Right kidney (tissue), 1 donor: Measurements from ENCODE around the gene CEP20.

Experiments
- DNase-seq: peaks from one replicate; pipeline ENCODE4 v3.0.0-alpha.2; 2016

CEP20 gene

GRCh38 chr16:15833541-15833940 is 54.9 kb downstream of the CEP20 start:
- no peak for DNase-seq

DNA sequence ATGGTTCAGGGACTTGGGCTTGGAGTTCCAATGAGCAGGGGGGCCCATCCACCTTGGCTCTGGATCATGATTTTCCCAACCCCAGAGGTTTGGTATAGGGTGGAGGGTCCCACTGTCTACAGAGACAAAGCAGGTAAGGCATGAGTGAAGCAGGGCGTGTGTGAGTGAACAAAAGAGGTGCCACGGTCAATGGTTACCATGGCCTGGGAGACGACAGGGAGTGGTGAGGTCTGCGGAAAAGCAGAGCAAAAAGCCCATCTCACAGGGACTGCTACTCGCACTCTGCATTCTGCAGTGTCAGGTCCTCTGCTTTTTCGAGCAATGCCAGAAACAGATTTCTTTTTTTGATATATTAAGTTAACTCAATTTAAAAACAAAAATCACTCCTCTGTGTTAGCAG is 56.2 kb downstream of the CEP20 start:
- DNase-seq: no peak

DNA sequence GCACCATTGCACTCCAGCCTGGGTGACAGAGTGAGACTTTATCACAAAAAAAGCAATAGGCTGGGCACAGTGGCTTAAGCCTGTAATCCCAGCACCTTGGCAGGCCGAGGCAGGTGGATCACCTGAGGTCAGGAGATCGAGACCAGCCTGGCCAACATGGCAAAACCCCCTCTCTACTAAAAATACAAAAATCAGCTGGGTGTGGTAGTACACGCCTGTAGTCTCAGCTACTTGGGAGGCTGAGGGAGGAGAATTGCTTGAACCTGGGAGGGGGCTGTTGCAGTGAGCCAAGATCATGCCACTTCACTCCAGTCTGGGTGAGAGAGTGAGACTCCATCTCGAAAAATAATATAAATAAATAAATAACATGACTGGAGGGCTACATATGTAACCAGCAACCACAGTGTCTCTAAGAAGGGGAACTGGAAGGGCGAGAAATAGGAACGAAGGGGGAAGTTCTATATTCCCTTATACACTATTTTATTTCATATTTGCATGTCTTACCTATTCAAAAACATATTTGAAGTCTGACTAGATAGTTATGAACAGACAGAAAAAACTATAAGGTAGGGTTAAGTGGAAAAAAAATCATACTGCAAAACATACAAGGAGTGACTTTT is 57.5 kb downstream of the CEP20 start:
- DNase-seq: no peak

GRCh38 chr16:15829460-15829859 is 58.9 kb downstream of the CEP20 start:
- no peak for DNase-seq

GRCh38 chr16:15827709-15828343 is 60.6 kb downstream of the CEP20 start:
- DNase-seq: no peak

DNA sequence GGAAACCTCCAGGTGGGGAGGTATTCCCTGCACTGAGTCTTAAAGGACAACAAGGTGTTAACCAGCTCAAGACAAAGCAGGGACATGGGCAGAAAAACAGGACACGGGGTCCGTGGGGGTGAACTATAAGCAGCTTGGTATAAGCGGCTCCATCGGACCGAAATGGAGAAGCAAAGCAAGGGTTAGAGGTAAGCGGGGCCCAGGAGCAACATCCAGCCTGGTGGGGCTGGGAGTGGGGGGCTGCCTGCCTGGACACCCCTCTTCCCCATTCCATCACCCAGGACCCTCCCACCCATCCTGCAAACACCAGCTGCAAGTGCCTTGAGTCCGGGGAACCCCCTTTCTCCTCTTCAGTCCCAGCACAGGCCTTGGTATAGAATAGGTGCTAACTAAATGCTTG is 61.1 kb downstream of the CEP20 start:
- DNase-seq: no peak

- DNase-seq: no peak
Observed at GRCh38 chr16:15825750-15826305, 62.6 kb downstream of the CEP20 start.

DNA sequence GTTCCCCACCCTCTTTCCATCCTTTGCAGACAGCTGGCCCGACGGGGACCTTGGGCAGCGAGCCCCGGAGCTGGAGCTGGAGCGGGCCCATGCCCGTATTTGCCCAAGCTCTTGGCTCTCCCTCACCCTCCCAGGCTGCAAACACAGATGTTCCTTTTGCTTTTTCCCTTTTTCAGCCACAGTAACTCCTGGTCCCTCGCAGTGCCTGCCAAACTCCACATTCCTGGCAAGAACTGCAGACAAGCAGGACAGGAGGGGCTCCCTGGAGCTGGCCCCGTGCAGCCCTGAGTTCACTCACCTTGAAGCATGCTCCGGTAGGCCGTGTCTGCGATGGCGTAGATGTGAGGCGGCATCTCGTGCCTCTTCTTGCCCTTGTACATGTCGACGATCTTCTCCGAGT is 65.4 kb downstream of the CEP20 start:
- DNase-seq: no peak

DNA sequence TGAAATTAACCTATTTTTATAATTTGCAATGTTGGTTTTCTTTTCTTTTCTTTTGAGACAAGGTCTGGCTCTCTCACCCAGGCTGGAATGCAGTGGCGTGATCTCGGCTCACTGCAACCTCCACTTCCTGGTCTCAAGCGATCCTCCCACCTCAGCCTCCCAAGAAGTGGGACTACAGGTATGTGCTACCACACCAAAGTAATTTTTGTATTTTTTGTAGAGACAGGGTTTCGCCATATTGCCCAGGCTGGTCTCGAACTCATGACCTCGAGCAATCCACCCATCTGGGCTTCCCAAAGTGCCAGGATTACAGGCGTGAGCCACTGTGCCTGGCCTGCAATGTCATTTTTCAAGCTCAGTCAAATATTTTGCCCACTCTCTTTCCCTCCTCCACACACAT is 67.6 kb downstream of the CEP20 start:
- no peak for DNase-seq

DNA sequence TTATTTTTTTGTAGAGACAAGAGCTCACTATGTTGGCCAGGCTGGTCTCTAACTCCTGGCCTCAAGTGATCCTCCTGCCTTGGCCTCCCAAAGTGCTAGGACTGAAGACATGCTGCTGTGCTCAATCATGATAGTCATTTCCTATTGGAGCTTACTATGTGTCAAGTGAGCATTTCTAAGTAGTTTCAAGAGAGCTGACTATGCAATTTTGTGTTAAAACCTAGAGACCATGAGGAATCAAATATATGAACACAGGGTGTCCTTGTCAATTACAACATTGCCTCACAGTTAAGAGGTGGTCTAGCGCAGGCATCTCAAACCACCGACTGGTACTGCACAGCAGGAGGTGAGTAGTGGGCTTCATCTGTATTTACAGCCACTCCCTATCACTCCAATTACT is 69.4 kb downstream of the CEP20 start:
- DNase-seq: no peak

DNA sequence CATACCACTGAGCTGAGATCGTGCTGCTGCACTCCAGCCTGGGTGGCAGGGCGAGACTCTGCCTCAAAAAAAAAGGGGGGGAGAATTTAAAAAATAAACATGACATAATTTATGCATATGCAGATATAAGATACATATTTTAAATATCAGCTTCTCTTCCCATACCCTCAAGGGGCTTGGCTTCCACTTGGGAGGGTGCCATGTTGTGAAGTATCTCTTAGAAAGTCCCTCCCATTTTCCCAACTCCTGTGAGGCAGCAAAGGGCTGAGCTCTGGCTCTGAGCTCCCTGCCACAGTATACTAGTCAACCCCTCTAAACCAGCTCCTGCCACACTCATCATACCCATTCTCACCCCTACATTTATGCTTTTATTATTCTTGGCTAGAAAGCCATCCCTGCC is 71.0 kb downstream of the CEP20 start:
- DNase-seq: no peak

DNA sequence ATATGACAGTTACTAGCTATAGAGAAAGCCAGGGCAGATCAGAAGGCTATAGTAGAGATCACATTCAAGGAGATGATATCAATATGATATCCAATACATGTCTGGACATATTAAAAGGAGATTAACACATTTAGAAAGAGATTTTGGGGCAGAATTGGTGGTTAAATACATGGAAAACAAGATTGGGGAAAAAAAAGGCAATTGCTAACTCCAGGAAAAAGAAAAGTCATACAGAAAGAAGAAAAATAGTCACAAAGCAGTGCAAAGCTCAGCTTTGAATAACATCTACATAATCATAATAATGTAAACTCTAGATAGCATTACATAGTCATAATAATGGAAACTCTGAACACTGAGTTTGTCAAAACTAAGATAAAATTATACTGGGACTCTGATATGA is 72.2 kb downstream of the CEP20 start:
- no peak for DNase-seq
